GM12872 (cell line): ENCODE measurements around the gene EXTL1.

Experiments used
- TF ChIP-seq, protein P1 (sequence below): IDR thresholded peaks from 3 replicates; pipeline ENCODE4 v1.5.1; 2011; ENCODE audit warnings: low read depth, mild to moderate bottlenecking, low read length, moderate library complexity; ENCODE audit not compliant: insufficient read depth

Gene EXTL1

DNA sequence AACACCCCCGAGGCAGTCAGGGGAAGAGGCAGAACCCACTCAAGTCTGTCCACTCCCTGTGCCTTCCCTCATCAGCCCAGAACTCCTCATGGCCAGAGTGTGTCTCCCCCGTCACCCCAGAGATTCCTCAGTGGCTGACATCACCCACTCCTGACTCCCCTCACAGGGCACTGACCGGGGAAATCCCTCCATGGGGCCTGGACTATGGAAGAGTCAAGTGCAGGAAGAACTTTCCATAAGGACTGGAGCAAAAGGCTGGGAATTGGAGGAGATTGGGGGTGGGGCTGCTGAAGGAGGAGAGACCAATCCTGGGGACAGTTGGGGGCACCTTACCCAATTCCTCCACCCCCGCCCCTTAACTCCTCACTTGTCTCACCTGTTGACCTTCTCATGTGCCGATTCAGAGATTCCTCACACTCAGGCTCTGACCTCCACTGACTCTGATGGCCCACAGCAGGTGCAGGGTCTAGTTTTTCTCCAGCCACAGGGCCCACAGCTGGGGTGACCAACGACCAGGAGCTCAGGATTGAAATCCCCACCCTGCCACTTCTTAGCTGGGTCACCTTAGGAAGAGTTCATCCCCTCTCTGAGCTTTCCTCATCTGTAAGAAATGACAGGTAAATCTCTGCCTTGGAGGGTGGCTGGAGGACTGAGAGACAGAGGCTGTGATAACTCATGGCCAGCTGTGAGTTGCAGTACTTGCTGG is 481 bp upstream of the EXTL1 start:
- TF ChIP-seq, protein P1, sequence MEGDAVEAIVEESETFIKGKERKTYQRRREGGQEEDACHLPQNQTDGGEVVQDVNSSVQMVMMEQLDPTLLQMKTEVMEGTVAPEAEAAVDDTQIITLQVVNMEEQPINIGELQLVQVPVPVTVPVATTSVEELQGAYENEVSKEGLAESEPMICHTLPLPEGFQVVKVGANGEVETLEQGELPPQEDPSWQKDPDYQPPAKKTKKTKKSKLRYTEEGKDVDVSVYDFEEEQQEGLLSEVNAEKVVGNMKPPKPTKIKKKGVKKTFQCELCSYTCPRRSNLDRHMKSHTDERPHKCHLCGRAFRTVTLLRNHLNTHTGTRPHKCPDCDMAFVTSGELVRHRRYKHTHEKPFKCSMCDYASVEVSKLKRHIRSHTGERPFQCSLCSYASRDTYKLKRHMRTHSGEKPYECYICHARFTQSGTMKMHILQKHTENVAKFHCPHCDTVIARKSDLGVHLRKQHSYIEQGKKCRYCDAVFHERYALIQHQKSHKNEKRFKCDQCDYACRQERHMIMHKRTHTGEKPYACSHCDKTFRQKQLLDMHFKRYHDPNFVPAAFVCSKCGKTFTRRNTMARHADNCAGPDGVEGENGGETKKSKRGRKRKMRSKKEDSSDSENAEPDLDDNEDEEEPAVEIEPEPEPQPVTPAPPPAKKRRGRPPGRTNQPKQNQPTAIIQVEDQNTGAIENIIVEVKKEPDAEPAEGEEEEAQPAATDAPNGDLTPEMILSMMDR = no peak

DNA sequence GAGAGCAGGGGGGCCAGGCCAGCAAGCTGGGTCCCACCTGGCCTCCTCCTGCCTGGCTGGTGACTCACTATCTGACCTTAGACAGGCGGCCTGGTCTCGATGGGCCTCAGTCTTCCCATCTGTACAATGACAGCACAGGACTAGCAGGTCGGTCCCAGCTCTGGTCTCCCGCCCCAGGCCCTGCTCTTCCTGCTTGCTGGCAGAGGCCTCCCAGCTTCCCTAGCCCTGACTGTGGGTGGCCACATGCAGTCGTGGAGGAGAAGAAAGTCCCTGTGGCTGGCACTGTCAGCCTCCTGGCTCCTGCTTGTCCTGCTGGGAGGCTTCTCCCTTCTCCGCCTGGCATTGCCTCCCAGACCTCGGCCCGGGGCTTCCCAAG is 817 bp downstream of the EXTL1 start:
- TF ChIP-seq, protein P1 = no peak

DNA sequence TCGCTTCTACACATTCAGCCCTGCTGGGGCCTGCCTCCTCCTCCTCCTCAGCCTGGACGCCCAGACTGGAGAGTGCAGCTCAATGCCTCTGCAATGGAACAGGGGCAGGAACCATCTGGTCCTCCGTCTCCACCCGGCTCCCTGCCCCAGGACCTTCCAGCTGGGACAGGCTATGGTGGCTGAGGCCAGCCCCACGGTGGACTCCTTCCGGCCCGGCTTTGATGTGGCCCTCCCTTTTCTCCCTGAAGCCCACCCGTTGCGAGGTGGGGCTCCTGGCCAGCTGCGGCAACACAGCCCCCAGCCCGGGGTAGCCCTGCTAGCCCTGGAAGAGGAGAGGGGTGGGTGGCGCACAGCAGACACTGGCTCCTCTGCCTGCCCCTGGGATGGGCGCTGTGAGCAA is 1.4 kb downstream of the EXTL1 start:
- TF ChIP-seq, protein P1 = no peak

DNA sequence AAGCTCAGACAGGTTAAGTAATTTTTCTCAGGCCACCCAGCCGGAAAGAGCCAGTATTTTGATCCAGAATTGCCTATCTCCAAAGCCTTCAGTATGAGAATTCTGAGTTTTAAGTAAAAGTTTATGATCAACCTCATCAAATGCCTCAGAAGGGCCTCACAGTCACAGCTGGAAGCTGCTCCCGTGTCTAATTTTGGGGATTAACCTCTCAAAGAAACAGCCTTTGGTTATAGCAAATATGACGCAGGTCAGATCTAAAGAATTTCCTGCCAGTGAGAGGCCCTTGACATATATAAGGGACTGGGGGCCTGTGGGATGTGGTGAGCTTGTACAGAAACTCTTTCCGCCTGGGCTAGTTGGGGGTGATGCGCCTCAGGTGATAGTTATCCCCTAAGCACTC is 2.3 kb downstream of the EXTL1 start:
- TF ChIP-seq, protein P1 = no peak

DNA sequence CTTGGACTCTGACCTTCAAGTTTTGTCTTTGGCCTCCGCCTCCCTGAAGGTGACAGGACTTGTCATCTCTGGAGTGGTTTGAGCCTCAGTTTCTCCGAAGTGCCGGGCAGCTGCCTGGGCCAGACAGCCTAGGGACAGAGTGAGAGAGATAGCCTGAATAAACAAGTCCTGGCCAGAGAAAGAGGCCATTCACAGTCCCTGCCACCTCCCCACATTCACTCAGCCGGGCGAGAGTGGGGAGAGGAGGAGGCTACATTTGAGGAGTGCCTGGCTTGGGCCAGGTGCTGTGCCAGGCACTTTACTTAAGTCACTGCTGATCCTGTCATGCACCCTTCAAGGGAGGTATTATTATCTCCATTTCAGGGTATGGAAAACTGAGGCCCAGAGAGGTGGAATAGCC is 3.5 kb downstream of the EXTL1 start:
- TF ChIP-seq, protein P1 = no peak

DNA sequence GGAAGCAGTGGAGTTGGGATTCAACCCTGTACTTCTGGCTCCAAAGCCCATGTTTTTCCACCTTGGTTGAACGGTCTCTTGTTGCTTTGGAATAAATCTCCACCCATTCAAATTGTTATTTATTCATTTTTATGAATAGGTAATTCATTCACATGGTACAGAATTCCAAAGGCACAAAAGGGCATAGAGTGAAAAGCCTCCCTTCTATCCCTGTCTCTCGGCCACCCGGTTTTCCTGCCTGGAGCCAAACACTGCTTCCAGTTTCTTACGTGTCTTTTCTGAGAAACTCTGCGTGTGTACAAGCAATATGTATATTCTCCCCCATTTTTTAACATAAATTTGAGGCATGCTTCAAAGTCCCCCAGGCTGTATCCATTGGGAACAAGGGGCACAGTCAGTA is 3.9 kb downstream of the EXTL1 start:
- TF ChIP-seq, protein P1 = no peak

DNA sequence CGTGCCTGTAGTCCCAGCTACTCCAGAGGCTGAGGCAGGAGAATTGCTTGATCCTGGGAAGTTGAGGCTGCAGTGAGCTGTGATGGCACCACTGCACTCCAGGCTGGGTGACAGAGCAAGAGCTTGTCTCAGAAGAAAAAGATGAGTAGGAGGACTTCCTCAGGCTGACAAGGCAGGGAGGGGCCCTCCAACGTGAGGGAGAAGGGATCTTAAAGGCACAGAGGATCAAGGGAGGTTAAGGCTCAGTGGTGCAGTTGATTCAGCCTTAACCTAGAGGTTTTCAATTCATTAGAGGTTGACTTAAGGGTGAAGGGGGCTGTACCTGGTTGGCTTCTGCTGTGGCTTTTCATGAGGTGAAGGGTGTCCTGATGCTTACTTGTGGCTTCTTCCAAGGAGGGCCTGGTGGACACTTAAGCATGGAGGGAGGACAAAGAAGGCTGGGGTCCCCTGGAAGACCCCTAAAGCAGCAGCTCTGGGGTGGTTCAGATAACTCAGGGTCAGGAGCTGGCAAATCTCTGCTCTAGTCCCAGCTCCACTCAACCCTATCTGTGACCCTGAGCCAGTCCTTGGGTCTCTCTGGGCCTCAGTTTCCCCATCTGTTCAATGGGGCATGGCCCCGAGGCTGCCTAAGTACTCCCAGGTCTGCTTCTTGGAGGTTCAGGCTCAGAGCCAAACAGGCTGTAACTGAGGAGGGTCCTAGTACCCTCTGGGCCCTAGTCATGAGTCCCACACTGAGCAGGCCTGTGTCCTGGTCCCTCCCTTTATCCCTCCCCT is 6.3 kb downstream of the EXTL1 start:
- TF ChIP-seq, protein P1 = no peak
